DMS53 treated with DMSO at 0.1 percent for 48 hours (cell line): ENCODE data around the gene MYO3B.
"Not testable (repeated sequence)": the region's sequence is repeated elsewhere in the genome, so short reads cannot be mapped to it uniquely, and the experiment has no call there.

ENCODE experiments used
- DNase-seq: peaks from one replicate; lab custom pipeline; 2025; ENCODE audit not compliant: unreplicated experiment; lab: John Stamatoyannopoulos, UW

Gene MYO3B

GRCh38 chr2:170332676-170333402 is 154.9 kb downstream of the MYO3B start:
- DNase-seq: no peak

- no peak for DNase-seq
Observed at GRCh38 chr2:170335351-170335750, 157.4 kb downstream of the MYO3B start.

GRCh38 chr2:170336408-170336807 is 158.5 kb downstream of the MYO3B start:
- no peak for DNase-seq

- no peak for DNase-seq
Observed at GRCh38 chr2:170336916-170337315, 159.0 kb downstream of the MYO3B start.

GRCh38 chr2:170339322-170339721 is 161.4 kb downstream of the MYO3B start:
- no peak for DNase-seq

GRCh38 chr2:170339750-170340692 is 162.1 kb downstream of the MYO3B start:
- no peak for DNase-seq

- DNase-seq: no peak
Observed at GRCh38 chr2:170340693-170341068, 162.7 kb downstream of the MYO3B start.

GRCh38 chr2:170341684-170342623 is 164.0 kb downstream of the MYO3B start:
- DNase-seq: no peak

GRCh38 chr2:170344663-170345346 is 166.9 kb downstream of the MYO3B start:
- DNase-seq: peak; percentile 22

GRCh38 chr2:170345607-170346006 is 167.7 kb downstream of the MYO3B start:
- no peak for DNase-seq

GRCh38 chr2:170349269-170349668 is 171.3 kb downstream of the MYO3B start:
- not testable (repeated sequence) for DNase-seq

GRCh38 chr2:170350929-170351826 is 173.2 kb downstream of the MYO3B start:
- DNase-seq: no peak

GRCh38 chr2:170353723-170354122 is 175.8 kb downstream of the MYO3B start:
- DNase-seq: no peak

GRCh38 chr2:170354388-170354787 is 176.4 kb downstream of the MYO3B start:
- DNase-seq: no peak

GRCh38 chr2:170354855-170355780 is 177.2 kb downstream of the MYO3B start:
- no peak for DNase-seq

GRCh38 chr2:170359466-170359865 is 181.5 kb downstream of the MYO3B start:
- DNase-seq: no peak

GRCh38 chr2:170360546-170361089 is 182.7 kb downstream of the MYO3B start:
- no peak for DNase-seq
